Hepatocyte (in vitro differentiated cells): ENCODE measurements around the gene MTHFD1L.

Experiments used
- CTCF ChIP-seq: fragments of 200-600 bp; sonication (generic); IDR thresholded peaks from 2 replicates; pipeline ENCODE4 v1.5.1; 2016; ENCODE audit warnings: antibody characterized with exemption, mild to moderate bottlenecking; ENCODE audit not compliant: poor library complexity
- EZH2 ChIP-seq: fragments of 200-600 bp; sonication (generic); IDR thresholded peaks from 2 replicates; pipeline ENCODE4 v1.6.1; 2016; ENCODE audit warnings: antibody characterized with exemption, mild to moderate bottlenecking, borderline replicate concordance
- EZH2phosphoT487 ChIP-seq: fragments of 200-600 bp; sonication (generic); IDR thresholded peaks from one replicate; pipeline ENCODE4 v1.6.1; 2018; ENCODE audit warnings: antibody characterized with exemption, mild to moderate bottlenecking, low read depth, moderate library complexity; ENCODE audit not compliant: unreplicated experiment, severe bottlenecking

DNA sequence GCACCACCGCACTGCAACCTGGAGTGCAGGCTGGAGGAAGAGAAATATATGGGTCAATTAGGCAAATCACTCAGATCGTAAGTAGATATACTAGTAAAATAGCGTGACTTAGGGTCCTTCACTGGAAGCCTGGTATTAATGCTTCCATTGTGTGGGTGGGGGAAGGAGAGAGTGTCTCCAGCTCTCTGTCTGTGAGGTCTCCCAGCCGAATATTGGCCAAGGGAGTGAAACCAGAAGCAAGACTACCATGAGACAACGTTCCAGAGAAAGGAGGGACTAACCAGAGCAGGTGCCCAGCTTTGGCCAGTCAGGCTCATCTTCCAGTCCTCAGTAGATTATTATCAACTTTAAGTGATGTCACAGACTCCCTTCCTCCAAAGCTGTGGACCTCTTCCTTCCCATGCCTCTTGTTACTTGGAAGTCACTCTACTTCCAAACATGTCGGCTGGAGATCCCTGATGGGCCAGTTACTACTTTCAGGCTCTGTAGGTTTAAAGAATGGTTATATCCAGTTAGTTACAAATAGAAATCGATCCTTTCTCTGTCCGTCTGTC lies 28.8 kb downstream of the MTHFD1L start:
- TF ChIP-seq CTCF (no peak), EZH2phosphoT487 (no peak), EZH2 (no peak)
